Measurements from ENCODE around the gene IFIT3. TPM values are rescaled to one million over a fixed set of nuclear protein-coding genes. Genes with fewer than 3 reads are reported as not detected.

IFIT3 gene
- total RNA-seq, 1 experiment from 2014 or later, result 7.2 TPM

DNA sequence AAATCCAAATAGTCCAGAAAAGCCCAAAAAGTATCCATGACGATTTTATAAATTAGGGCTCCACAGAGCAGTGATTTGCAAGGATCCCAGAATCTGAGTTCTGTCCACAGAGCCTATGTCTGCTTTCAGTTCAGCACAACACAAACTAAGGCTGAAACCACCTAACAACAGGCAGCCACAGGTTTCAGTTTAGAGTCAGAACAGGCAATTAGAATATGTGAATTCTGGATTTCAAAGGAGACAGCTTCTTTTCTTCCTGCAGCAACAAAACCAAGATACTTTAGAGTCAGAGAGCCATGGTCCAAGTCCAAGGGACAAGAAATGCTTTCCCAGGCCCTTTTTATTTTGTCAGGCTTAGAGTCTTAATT is 23.6 kb downstream of the IFIT3 start:
- H3K4me3 ChIP-seq, result peak overlapping the region; percentile 32; the same call in 1 of the 2 replicates
- H3K27me3 ChIP-seq (ENCODE audit: insufficient read depth, low read depth), result no peaks in the 10 kb centered on the region
- POLR2A ChIA-PET (ENCODE audit: unreplicated experiment), result interaction anchor here (0.6 to 1.2 kb wide), 4 partner anchors 18 to 73 kb away, joined by 3 to 15 read pairs (median 6); no protein-coding TSS in a partner anchor
- no peaks in the 10 kb centered on the region for H4K20me1 ChIP-seq (ENCODE audit: insufficient read depth)
- peak overlapping the region; percentile 100 for H3K27ac ChIP-seq
- no peaks in the 10 kb centered on the region for H3K9me2 ChIP-seq (ENCODE audit: insufficient read depth)
- no peak for TF ChIP-seq EZH2 (IDR thresholded peaks at IDR 0.05; ENCODE audit: low read depth)
- TF ChIP-seq CTCF (conservative IDR thresholded peaks at IDR 0.05), result no peak
- H3K36me3 ChIP-seq (ENCODE audit: low read depth), result no peaks in the 10 kb centered on the region
- peak in 1 of 2 experiments; percentile 37 for DNase-seq
- CTCF ChIA-PET, result interaction anchor here (0.9 kb wide), 1 partner anchor 292 kb away, joined by 5 read pairs; no protein-coding TSS in a partner anchor
- H3F3A ChIP-seq (ENCODE audit: insufficient read depth, low read depth), result peaks cover 38% of the 10 kb centered on the region
- H3K9me3 ChIP-seq (ENCODE audit: insufficient read depth, low read depth), result no peaks in the 10 kb centered on the region
- BruUV-seq (replicated peaks), result TSS peak; percentile 87
- H3K4me2 ChIP-seq, result peak overlapping the region; percentile 74
- intact Hi-C loops (cut with micrococcal nuclease; ENCODE audit: unreplicated experiment), result no loop called here
- peak overlapping the region; percentile 50; the same call in 1 of the 2 replicates for H2AFZ ChIP-seq
- no peaks in the 10 kb centered on the region for H3K79me2 ChIP-seq (ENCODE audit: low read depth)
- peaks cover 43% of the 10 kb centered on the region for H3K4me1 ChIP-seq (replicated peaks; ENCODE audit: insufficient read depth)

- H3K27ac ChIP-seq, result peak overlapping the region; percentile 100
- H2AFZ ChIP-seq, result peak overlapping the region; percentile 50; the same call in 1 of the 2 replicates
- no TSS peak for BruUV-seq (replicated peaks)
- peak overlapping the region; percentile 32; the same call in 1 of the 2 replicates for H3K4me3 ChIP-seq
- peak overlapping the region; percentile 74 for H3K4me2 ChIP-seq
- no peaks in the 10 kb centered on the region for H3K27me3 ChIP-seq (ENCODE audit: insufficient read depth, low read depth)
- peak; percentile 76 to 95 for DNase-seq
- TF ChIP-seq EZH2 (IDR thresholded peaks at IDR 0.05; ENCODE audit: low read depth) (no peak), CTCF (conservative IDR thresholded peaks at IDR 0.05) (no peak)
- ChIA-PET POLR2A (ENCODE audit: unreplicated experiment) (interaction anchor here (0.5 to 1.2 kb wide), 10 partner anchors 18 to 1195 kb away, joined by 3 to 15 read pairs (median 4); no protein-coding TSS in a partner anchor), CTCF (interaction anchor here (0.9 kb wide), 1 partner anchor 292 kb away, joined by 5 read pairs; no protein-coding TSS in a partner anchor)
- no peaks in the 10 kb centered on the region for H3K9me2 ChIP-seq (ENCODE audit: insufficient read depth)
- intact Hi-C loops (cut with micrococcal nuclease; ENCODE audit: unreplicated experiment), result loop anchor here (1.0 kb wide), 2 partner anchors 74 to 90 kb away; no protein-coding TSS in a partner anchor
- H3K9me3 ChIP-seq (ENCODE audit: insufficient read depth, low read depth), result no peaks in the 10 kb centered on the region
- H3K36me3 ChIP-seq (ENCODE audit: low read depth), result no peaks in the 10 kb centered on the region
- H3K4me1 ChIP-seq (replicated peaks; ENCODE audit: insufficient read depth), result peaks cover 37% of the 10 kb centered on the region
- no peaks in the 10 kb centered on the region for H3K79me2 ChIP-seq (ENCODE audit: low read depth)
- no peaks in the 10 kb centered on the region for H4K20me1 ChIP-seq (ENCODE audit: insufficient read depth)
- H3F3A ChIP-seq (ENCODE audit: insufficient read depth, low read depth), result peaks cover 33% of the 10 kb centered on the region
These were observed 24.2 kb downstream of the IFIT3 start for GRCh38 chr10:89351780-89352597.

DNA sequence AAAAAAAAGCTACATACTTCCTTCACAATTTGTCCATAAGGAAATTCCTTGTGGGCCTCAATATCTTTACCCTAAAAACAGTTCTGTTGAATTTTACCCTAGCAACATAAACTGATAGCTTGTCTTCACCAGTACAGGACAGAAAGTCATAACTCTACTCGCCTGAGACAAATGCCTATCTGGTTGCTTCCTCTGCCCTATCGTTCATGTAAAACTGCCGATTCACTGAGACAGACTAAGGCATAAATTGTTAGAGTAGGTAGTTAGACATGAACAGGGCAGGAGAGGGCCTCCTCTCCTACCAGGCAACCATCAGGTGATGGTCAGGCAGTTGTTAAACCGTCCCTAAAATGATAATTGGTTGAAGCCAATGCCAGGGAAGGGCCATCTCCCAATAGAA is 25.0 kb downstream of the IFIT3 start:
- Histone ChIP-seq H3F3A (ENCODE audit: insufficient read depth, low read depth) (peaks cover 30% of the 10 kb centered on the region), H2AFZ (peak overlapping the region; percentile 66), H3K36me3 (ENCODE audit: low read depth) (no peaks in the 10 kb centered on the region), H3K4me2 (peak overlapping the region; percentile 74), H3K9me2 (ENCODE audit: insufficient read depth) (no peaks in the 10 kb centered on the region; the same call in 1 of the 2 replicates), H3K4me1 (replicated peaks; ENCODE audit: insufficient read depth) (peaks cover 30% of the 10 kb centered on the region), H3K9me3 (ENCODE audit: insufficient read depth, low read depth) (no peaks in the 10 kb centered on the region), H3K27me3 (ENCODE audit: insufficient read depth, low read depth) (no peaks in the 10 kb centered on the region), H3K79me2 (ENCODE audit: low read depth) (no peaks in the 10 kb centered on the region), H3K27ac (peak overlapping the region; percentile 100), H4K20me1 (ENCODE audit: insufficient read depth) (no peaks in the 10 kb centered on the region), H3K4me3 (peak overlapping the region; percentile 25; the same call in 1 of the 2 replicates)
- TF ChIP-seq EZH2 (IDR thresholded peaks at IDR 0.05; ENCODE audit: low read depth) (no peak), CTCF (conservative IDR thresholded peaks at IDR 0.05) (no peak)
- intact Hi-C loops (cut with micrococcal nuclease; ENCODE audit: unreplicated experiment), result loop anchor here (1.0 kb wide), 2 partner anchors 75 to 91 kb away; no protein-coding TSS in a partner anchor
- BruUV-seq (replicated peaks), result TSS peak; percentile 89
- CTCF ChIA-PET, result interaction anchor here (0.6 kb wide), 1 partner anchor 94 kb away, joined by 6 read pairs; no protein-coding TSS in a partner anchor
- DNase-seq, result no peak
- POLR2A ChIA-PET (ENCODE audit: unreplicated experiment), result interaction anchor here (0.5 to 1.2 kb wide), 5 partner anchors 49 to 106 kb away, joined by 3 to 10 read pairs (median 4); no protein-coding TSS in a partner anchor
